Measurements from ENCODE around the gene CDKL2. TPM values are rescaled to one million over a fixed set of nuclear protein-coding genes. Genes with fewer than 3 reads are reported as not detected.

Gene CDKL2
- total and polyA plus RNA-seq, 9 of the 15 experiments (the other 6 are each of a cell fraction or from before 2014, with no cell fraction given) = 0.01 to 0.16 TPM; not detected in 7

DNA sequence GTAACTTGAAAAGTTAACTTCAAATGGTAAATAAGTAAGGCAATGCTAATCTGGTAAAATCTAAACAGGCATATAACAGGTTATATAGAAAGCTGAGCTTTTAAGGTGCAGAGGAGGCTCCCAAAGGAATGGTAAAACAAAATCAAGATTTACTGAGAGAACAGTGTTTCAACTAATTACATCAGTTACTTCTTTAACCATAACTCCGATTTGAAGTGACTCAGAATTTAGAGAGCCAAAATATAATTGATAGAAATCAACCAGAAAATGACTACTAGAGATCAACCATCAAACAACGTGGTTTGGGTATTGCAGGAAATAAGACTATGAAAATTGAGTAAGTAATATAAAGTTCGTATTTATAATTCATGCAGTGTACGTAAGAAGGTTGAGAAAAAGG lies 36.0 kb upstream of the CDKL2 start:
- ATAC-seq = no peak
- Histone ChIP-seq H3K4me3 (no peak overlapping the region), H3K36me3 (ENCODE audit: control insufficient read depth, insufficient read depth, low read length) (peaks cover 42% of the 10 kb centered on the region), H4K20me1 (replicated peaks; ENCODE audit: control insufficient read depth, insufficient read depth, low read length) (peaks cover 38% of the 10 kb centered on the region), H3K4me2 (ENCODE audit: insufficient read depth, low read length) (no peak overlapping the region), H3K9me1 (ENCODE audit: control insufficient read depth, insufficient read depth, low read length) (peaks cover 6% of the 10 kb centered on the region), H3K27ac (ENCODE audit: extremely low read depth, low read depth, low read length) (no peak overlapping the region), H3K4me1 (replicated peaks in 1 of 2; ENCODE audit: control insufficient read depth in 2 of 2, insufficient read depth in 2 of 2, low read length in 2 of 2) (peaks cover 8 to 35% of the 10 kb centered on the region in 2 experiments), H3K9me3 (replicated peaks; ENCODE audit: control insufficient read depth, insufficient read depth, low read depth, low read length) (no peaks in the 10 kb centered on the region), H3K79me2 (ENCODE audit: control insufficient read depth, insufficient read depth, low read length) (peaks cover 96% of the 10 kb centered on the region), H3K9ac (ENCODE audit: insufficient read depth in 1 of 2, low read depth in 2 of 2, low read length in 2 of 2) (no peak overlapping the region), H3K27me3 (ENCODE audit: control insufficient read depth in 2 of 2, insufficient read depth in 2 of 2, low read length in 2 of 2) (no peaks in the 10 kb centered on the region), H2AFZ (ENCODE audit: low read depth, low read length) (no peak overlapping the region)
- no peak for DNase-seq (ENCODE audit: extremely low read depth in 1 of 4, low spot score in 3 of 4)
- BruUV-seq (replicated peaks) = no TSS peak
- 41% methylated on average over 4 of the region's 4 CpGs for WGBS (ENCODE audit: insufficient coverage, low coverage, missing lambda C conversion rate)
- POLR2A ChIA-PET = interaction anchor here (0.6 to 0.8 kb wide), 2 partner anchors 58 to 83 kb away, joined by 3 read pairs; partner anchors contain the start of gene USO1
- intact Hi-C loops (cut with micrococcal nuclease) (no loop called here), in situ Hi-C loops (cut with MboI) (no loop called here)
- no peak for TF ChIP-seq DDX20 (tag; IDR thresholded peaks at IDR 0.05; ENCODE audit: low read depth)
- TF ChIP-seq FOXK1 (CRISPR knock-in tag; IDR thresholded peaks at IDR 0.05; ENCODE audit: borderline replicate concordance) = no peak
- TF ChIP-seq CBFB (CRISPR knock-in tag; IDR thresholded peaks at IDR 0.05) = no peak
- TF ChIP-seq, protein P1, sequence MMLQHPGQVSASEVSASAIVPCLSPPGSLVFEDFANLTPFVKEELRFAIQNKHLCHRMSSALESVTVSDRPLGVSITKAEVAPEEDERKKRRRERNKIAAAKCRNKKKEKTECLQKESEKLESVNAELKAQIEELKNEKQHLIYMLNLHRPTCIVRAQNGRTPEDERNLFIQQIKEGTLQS (IDR thresholded peaks at IDR 0.05) = peak; percentile 63; the same call in 1 of the 2 replicates
- TF ChIP-seq, protein P1 (CRISPR knock-in tag; conservative IDR thresholded peaks at IDR 0.05) = no peak
- TF ChIP-seq SMARCA4 (IDR thresholded peaks at IDR 0.05) = peak; percentile 32; the same call in 1 of the 2 replicates
- TF ChIP-seq CEBPG (CRISPR knock-in tag; IDR thresholded peaks at IDR 0.05) = no peak; the same call in 1 of the 2 replicates
- TF ChIP-seq CEBPG (tag; conservative IDR thresholded peaks at IDR 0.05 in 1 of 2, IDR thresholded peaks at IDR 0.05 in 1 of 2) = peak in 1 of 2 experiments; percentile 83; a peak in 2 of 4 replicates
- TF ChIP-seq TBL1XR1 (IDR thresholded peaks at IDR 0.05; ENCODE audit: low read length in 2 of 2) = no peak
- no peak for TF ChIP-seq RBM34 (IDR thresholded peaks at IDR 0.05; ENCODE audit: borderline replicate concordance, insufficient read depth, low read length)
- TF ChIP-seq THAP7 (CRISPR knock-in tag; IDR thresholded peaks at IDR 0.05) = no peak
- TF ChIP-seq EP300 (IDR thresholded peaks at IDR 0.05; ENCODE audit: low read length) = peak; percentile 34; the same call in 1 of the 2 replicates
- TF ChIP-seq, protein P2, sequence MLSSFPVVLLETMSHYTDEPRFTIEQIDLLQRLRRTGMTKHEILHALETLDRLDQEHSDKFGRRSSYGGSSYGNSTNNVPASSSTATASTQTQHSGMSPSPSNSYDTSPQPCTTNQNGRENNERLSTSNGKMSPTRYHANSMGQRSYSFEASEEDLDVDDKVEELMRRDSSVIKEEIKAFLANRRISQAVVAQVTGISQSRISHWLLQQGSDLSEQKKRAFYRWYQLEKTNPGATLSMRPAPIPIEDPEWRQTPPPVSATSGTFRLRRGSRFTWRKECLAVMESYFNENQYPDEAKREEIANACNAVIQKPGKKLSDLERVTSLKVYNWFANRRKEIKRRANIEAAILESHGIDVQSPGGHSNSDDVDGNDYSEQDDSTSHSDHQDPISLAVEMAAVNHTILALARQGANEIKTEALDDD (IDR thresholded peaks at IDR 0.05) = peak; percentile 53; the same call in 1 of the 2 replicates
- peak; percentile 36 for TF ChIP-seq ARID1B (IDR thresholded peaks at IDR 0.05)
- TF ChIP-seq ILF3 (IDR thresholded peaks at IDR 0.05; ENCODE audit: borderline replicate concordance) = no peak
- peak; percentile 51; the same call in 1 of the 2 replicates for TF ChIP-seq FOSL1 (tag; conservative IDR thresholded peaks at IDR 0.05)
- TF ChIP-seq POLR2H (tag; IDR thresholded peaks at IDR 0.05; ENCODE audit: low read depth) = peak; percentile 71
- no peak for TF ChIP-seq JUN (IDR thresholded peaks at IDR 0.05; ENCODE audit: borderline replicate concordance, low read depth, low read length)
- no peak for TF ChIP-seq JUN (CRISPR knock-in tag; IDR thresholded peaks at IDR 0.05; ENCODE audit: borderline replicate concordance)
- FAIRE-seq = no peak
- CTCF ChIA-PET (ENCODE audit: low intra/inter-chr PET ratio) = interaction anchor here (1.1 kb wide), 1 partner anchor 57 kb away, joined by 3 read pairs; no protein-coding TSS in a partner anchor

Measured in K562 (cell line).